ENCODE measurements around the gene SCFD1.

The SCFD1 gene

GRCh38 chr14:30770376-30770775, 148.3 kb downstream of the SCFD1 start:
- H3K4me3 ChIP-seq (ENCODE audit: low read depth in 1 of 2, low read length in 2 of 2) = no peak overlapping the region
- no peak for TF ChIP-seq EZH2 (IDR thresholded peaks at IDR 0.05; ENCODE audit: borderline replicate concordance, low read depth, low read length, severe bottlenecking)
- TF ChIP-seq, protein P1, sequence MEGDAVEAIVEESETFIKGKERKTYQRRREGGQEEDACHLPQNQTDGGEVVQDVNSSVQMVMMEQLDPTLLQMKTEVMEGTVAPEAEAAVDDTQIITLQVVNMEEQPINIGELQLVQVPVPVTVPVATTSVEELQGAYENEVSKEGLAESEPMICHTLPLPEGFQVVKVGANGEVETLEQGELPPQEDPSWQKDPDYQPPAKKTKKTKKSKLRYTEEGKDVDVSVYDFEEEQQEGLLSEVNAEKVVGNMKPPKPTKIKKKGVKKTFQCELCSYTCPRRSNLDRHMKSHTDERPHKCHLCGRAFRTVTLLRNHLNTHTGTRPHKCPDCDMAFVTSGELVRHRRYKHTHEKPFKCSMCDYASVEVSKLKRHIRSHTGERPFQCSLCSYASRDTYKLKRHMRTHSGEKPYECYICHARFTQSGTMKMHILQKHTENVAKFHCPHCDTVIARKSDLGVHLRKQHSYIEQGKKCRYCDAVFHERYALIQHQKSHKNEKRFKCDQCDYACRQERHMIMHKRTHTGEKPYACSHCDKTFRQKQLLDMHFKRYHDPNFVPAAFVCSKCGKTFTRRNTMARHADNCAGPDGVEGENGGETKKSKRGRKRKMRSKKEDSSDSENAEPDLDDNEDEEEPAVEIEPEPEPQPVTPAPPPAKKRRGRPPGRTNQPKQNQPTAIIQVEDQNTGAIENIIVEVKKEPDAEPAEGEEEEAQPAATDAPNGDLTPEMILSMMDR (IDR thresholded peaks at IDR 0.05; ENCODE audit: borderline replicate concordance, extremely low read depth, low read length, poor library complexity, severe bottlenecking) = no peak
- H3K27me3 ChIP-seq (ENCODE audit: insufficient read depth, low read length, poor library complexity) = peaks cover 5% of the 10 kb centered on the region
- H2AFZ ChIP-seq (ENCODE audit: low read depth, low read length) = no peak overlapping the region
- no peak for ATAC-seq (ENCODE audit: insufficient read depth, low read depth)
- H4K20me1 ChIP-seq (ENCODE audit: insufficient read depth, low read length) = no peaks in the 10 kb centered on the region
- no peaks in the 10 kb centered on the region for H3K9me3 ChIP-seq (ENCODE audit: insufficient read depth, low read length, severe bottlenecking)
- no peaks in the 10 kb centered on the region for H3K36me3 ChIP-seq (ENCODE audit: insufficient read depth, low read length)
- H3K4me1 ChIP-seq (ENCODE audit: insufficient read depth, low read length) = no peaks in the 10 kb centered on the region
- no peak overlapping the region for H3K27ac ChIP-seq (ENCODE audit: low read length)
- no peak for DNase-seq
- no peak overlapping the region for H3K9ac ChIP-seq (ENCODE audit: low read depth, low read length)
- no peaks in the 10 kb centered on the region for H3K79me2 ChIP-seq (ENCODE audit: insufficient read depth, low read length)
- no peak overlapping the region for H3K4me2 ChIP-seq (ENCODE audit: insufficient read depth, low read length)

- DNase-seq = no peak
- Histone ChIP-seq H3K4me2 (ENCODE audit: insufficient read depth, low read length) (no peak overlapping the region), H3K36me3 (ENCODE audit: insufficient read depth, low read length) (no peaks in the 10 kb centered on the region), H2AFZ (ENCODE audit: low read depth, low read length) (no peak overlapping the region), H3K27ac (ENCODE audit: low read length) (no peak overlapping the region), H3K9ac (ENCODE audit: low read depth, low read length) (no peak overlapping the region), H3K4me1 (ENCODE audit: insufficient read depth, low read length) (no peaks in the 10 kb centered on the region), H3K4me3 (ENCODE audit: low read depth in 1 of 2, low read length in 2 of 2) (no peak overlapping the region), H3K27me3 (ENCODE audit: insufficient read depth, low read length, poor library complexity) (peaks cover 5% of the 10 kb centered on the region), H4K20me1 (ENCODE audit: insufficient read depth, low read length) (no peaks in the 10 kb centered on the region), H3K79me2 (ENCODE audit: insufficient read depth, low read length) (no peaks in the 10 kb centered on the region), H3K9me3 (ENCODE audit: insufficient read depth, low read length, severe bottlenecking) (no peaks in the 10 kb centered on the region)
- TF ChIP-seq, protein P1 (IDR thresholded peaks at IDR 0.05; ENCODE audit: borderline replicate concordance, extremely low read depth, low read length, poor library complexity, severe bottlenecking) = no peak
- no peak for TF ChIP-seq EZH2 (IDR thresholded peaks at IDR 0.05; ENCODE audit: borderline replicate concordance, low read depth, low read length, severe bottlenecking)
- no peak for ATAC-seq (ENCODE audit: insufficient read depth, low read depth)
Observed at GRCh38 chr14:30771595-30771994, 149.5 kb downstream of the SCFD1 start.

- Histone ChIP-seq H3K79me2 (ENCODE audit: insufficient read depth, low read length) (no peaks in the 10 kb centered on the region), H3K27ac (ENCODE audit: low read length) (no peak overlapping the region), H4K20me1 (ENCODE audit: insufficient read depth, low read length) (no peaks in the 10 kb centered on the region), H3K9me3 (ENCODE audit: insufficient read depth, low read length, severe bottlenecking) (no peaks in the 10 kb centered on the region), H3K4me3 (ENCODE audit: low read depth in 1 of 2, low read length in 2 of 2) (no peak overlapping the region), H3K4me2 (ENCODE audit: insufficient read depth, low read length) (no peak overlapping the region), H3K36me3 (ENCODE audit: insufficient read depth, low read length) (no peaks in the 10 kb centered on the region), H3K9ac (ENCODE audit: low read depth, low read length) (no peak overlapping the region), H2AFZ (ENCODE audit: low read depth, low read length) (no peak overlapping the region), H3K27me3 (ENCODE audit: insufficient read depth, low read length, poor library complexity) (no peaks in the 10 kb centered on the region), H3K4me1 (ENCODE audit: insufficient read depth, low read length) (no peaks in the 10 kb centered on the region)
- ATAC-seq (ENCODE audit: insufficient read depth, low read depth) (no peak), DNase-seq (no peak)
- TF ChIP-seq, protein P1 (IDR thresholded peaks at IDR 0.05; ENCODE audit: borderline replicate concordance, extremely low read depth, low read length, poor library complexity, severe bottlenecking) = no peak
- TF ChIP-seq EZH2 (IDR thresholded peaks at IDR 0.05; ENCODE audit: borderline replicate concordance, low read depth, low read length, severe bottlenecking) = no peak
Observed at GRCh38 chr14:30779210-30779609, 157.1 kb downstream of the SCFD1 start.

Data from DND-41 (cell line).